ENCODE results near the gene HIVEP3. TPM values are rescaled to one million over a fixed set of nuclear protein-coding genes. Genes with fewer than 3 reads are reported as not detected.

The HIVEP3 gene
- total RNA-seq, 1 donor, result 1.2 TPM

- H3K4me3 ChIP-seq (ENCODE audit: low read depth, low read length), result no peak overlapping the region
- TF ChIP-seq CTCF (IDR thresholded peaks at IDR 0.05; ENCODE audit: insufficient read depth, low read length), result no peak
- DNase-seq (ENCODE audit: low read depth), result peak; percentile 72
These were observed 160.2 kb downstream of the HIVEP3 start for GRCh38 chr1:41758500-41758899.

- no peak for TF ChIP-seq CTCF (IDR thresholded peaks at IDR 0.05; ENCODE audit: insufficient read depth, low read length)
These were observed 164.2 kb downstream of the HIVEP3 start for GRCh38 chr1:41754540-41754939.

GRCh38 chr1:41752514-41753170 lies 166.1 kb downstream of the HIVEP3 start:
- no peak overlapping the region for H3K4me3 ChIP-seq (ENCODE audit: low read depth, low read length)
- DNase-seq (ENCODE audit: low read depth), result no peak
- TF ChIP-seq CTCF (IDR thresholded peaks at IDR 0.05; ENCODE audit: insufficient read depth, low read length), result no peak

More at GRCh38 chr1:41754540-41754939, 164.2 kb downstream of the HIVEP3 start:
- no peak for DNase-seq (ENCODE audit: low read depth)
- no peak overlapping the region for H3K4me3 ChIP-seq (ENCODE audit: low read depth, low read length)

- H3K4me3 ChIP-seq (ENCODE audit: low read depth, low read length), result no peak overlapping the region
- TF ChIP-seq CTCF (IDR thresholded peaks at IDR 0.05; ENCODE audit: insufficient read depth, low read length), result no peak
- DNase-seq (ENCODE audit: low read depth), result no peak
These were observed 166.8 kb downstream of the HIVEP3 start for GRCh38 chr1:41751804-41752513.

GRCh38 chr1:41749991-41750745 lies 168.6 kb downstream of the HIVEP3 start:
- DNase-seq (ENCODE audit: low read depth), result no peak
- no peak for TF ChIP-seq CTCF (IDR thresholded peaks at IDR 0.05; ENCODE audit: insufficient read depth, low read length)
- no peak overlapping the region for H3K4me3 ChIP-seq (ENCODE audit: low read depth, low read length)

- no peak for DNase-seq (ENCODE audit: low read depth)
- H3K4me3 ChIP-seq (ENCODE audit: low read depth, low read length), result no peak overlapping the region
- no peak for TF ChIP-seq CTCF (IDR thresholded peaks at IDR 0.05; ENCODE audit: insufficient read depth, low read length)
These were observed 173.7 kb downstream of the HIVEP3 start for GRCh38 chr1:41745022-41745421.

Data from fibroblast of the aortic adventitia (primary cell).